GM19035 (cell line): ENCODE data around the gene KIAA1549.

ENCODE experiments used
- ATAC-seq: cut with Tn5 transposase; IDR thresholded peaks from one replicate; pipeline ENCODE4 v1.9.1; 2021; ENCODE audit not compliant: unreplicated experiment

Gene KIAA1549

GRCh38 chr7:138861051-138861450, 120.1 kb downstream of the KIAA1549 start:
- no peak for ATAC-seq

- no peak for ATAC-seq
Measured at GRCh38 chr7:138857728-138858127, 123.5 kb downstream of the KIAA1549 start.

GRCh38 chr7:138854115-138854645, 127.0 kb downstream of the KIAA1549 start:
- ATAC-seq = no peak

- ATAC-seq = no peak
Measured at GRCh38 chr7:138853448-138853847, 127.7 kb downstream of the KIAA1549 start.

- ATAC-seq = no peak
Measured at GRCh38 chr7:138852469-138852868, 128.7 kb downstream of the KIAA1549 start.

GRCh38 chr7:138849701-138850100, 131.5 kb downstream of the KIAA1549 start:
- ATAC-seq = no peak

GRCh38 chr7:138848056-138848980, 132.9 kb downstream of the KIAA1549 start:
- ATAC-seq = no peak

- no peak for ATAC-seq
Measured at GRCh38 chr7:138845711-138846110, 135.5 kb downstream of the KIAA1549 start.

GRCh38 chr7:138843632-138844580, 137.3 kb downstream of the KIAA1549 start:
- ATAC-seq = no peak

- ATAC-seq = no peak
Measured at GRCh38 chr7:138842111-138842510, 139.1 kb downstream of the KIAA1549 start.

- ATAC-seq = no peak
Measured at GRCh38 chr7:138838166-138838565, 143.0 kb downstream of the KIAA1549 start.

- no peak for ATAC-seq
Measured at GRCh38 chr7:138837627-138838026, 143.6 kb downstream of the KIAA1549 start.

GRCh38 chr7:138835087-138835486, 146.1 kb downstream of the KIAA1549 start:
- no peak for ATAC-seq

- no peak for ATAC-seq
Measured at GRCh38 chr7:138834583-138834982, 146.6 kb downstream of the KIAA1549 start.

GRCh38 chr7:138833596-138833995, 147.6 kb downstream of the KIAA1549 start:
- no peak for ATAC-seq

- ATAC-seq = no peak
Measured at GRCh38 chr7:138832966-138833365, 148.2 kb downstream of the KIAA1549 start.

GRCh38 chr7:138829335-138829734, 151.9 kb downstream of the KIAA1549 start:
- ATAC-seq = no peak

GRCh38 chr7:138828302-138828701, 152.9 kb downstream of the KIAA1549 start:
- no peak for ATAC-seq

- no peak for ATAC-seq
Measured at GRCh38 chr7:138825049-138825721, 156.0 kb downstream of the KIAA1549 start.

GRCh38 chr7:138822867-138823535, 158.2 kb downstream of the KIAA1549 start:
- ATAC-seq = no peak
